CD4-positive, alpha-beta memory T cell (primary cell): ENCODE data around the gene ULK3. TPM values are rescaled to one million over a fixed set of nuclear protein-coding genes. Genes with fewer than 3 reads are reported as not detected.

ENCODE experiments used
- CTCF ChIA-PET: fragments of 350-600 bp; sonication (Branson Sonifier 250); formaldehyde crosslinking; loops from one replicate; lab custom pipeline; 2021; ENCODE audit warnings: inconsistent platforms; ENCODE audit not compliant: partially characterized antibody; lab: Charles Lee
- POLR2A ChIA-PET: fragments of 350-600 bp; sonication (Branson Sonifier 250); formaldehyde crosslinking; loops from one replicate; lab custom pipeline; 2021; ENCODE audit not compliant: partially characterized antibody; lab: Charles Lee
- DNase-seq, 5 donors: peaks; one replicate each; pipeline versions ENCODE4 v3.0.0 to v3.0.0-alpha.2; 2020 to 2022; ENCODE audit warnings: mixed read lengths in 1 of 5
- H3K27ac ChIP-seq: one replicate; pipeline ENCODE4 v1.7.0; 2013; ENCODE audit warnings: low read depth, low read length
- H3K27me3 ChIP-seq: 2 replicates; pipeline ENCODE4 v1.7.0; 2013; ENCODE audit warnings: mild to moderate bottlenecking, low read length, moderate library complexity; ENCODE audit not compliant: insufficient read depth
- H3K36me3 ChIP-seq: 2 replicates; pipeline ENCODE4 v1.7.0; 2013; ENCODE audit warnings: mild to moderate bottlenecking, low read length, moderate library complexity; ENCODE audit not compliant: insufficient read depth
- H3K4me1 ChIP-seq: 2 replicates; pipeline ENCODE4 v1.7.0; 2013; ENCODE audit warnings: mild to moderate bottlenecking, low read length, moderate library complexity; ENCODE audit not compliant: insufficient read depth
- H3K4me3 ChIP-seq, 2 donors: one replicate each; pipeline ENCODE4 v1.7.0; 2013; ENCODE audit warnings: low read length in 2 of 2, mild to moderate bottlenecking in 1 of 2
- H3K9me3 ChIP-seq, 2 donors: one replicate each; pipeline ENCODE4 v1.7.0; 2013; ENCODE audit warnings: low read length in 2 of 2, control low read depth in 1 of 2; ENCODE audit not compliant: control insufficient read depth in 1 of 2
- H3K27ac Mint-ChIP-seq, 7 donors: one replicate each; pipeline ENCODE4 v1.8.0; 2020 to 2021; ENCODE audit warnings: mixed read lengths in 7 of 7, mild to moderate bottlenecking in 6 of 7, inconsistent platforms in 3 of 7, moderate library complexity in 3 of 7
- H3K27me3 Mint-ChIP-seq, 2 donors: one replicate each; pipeline ENCODE4 v1.8.0; 2020 to 2021; ENCODE audit warnings: mixed read lengths in 2 of 2
- H3K36me3 Mint-ChIP-seq, 2 donors: one replicate each; pipeline ENCODE4 v1.8.0; 2020 to 2021; ENCODE audit warnings: mixed read lengths in 2 of 2, inconsistent platforms in 1 of 2, mild to moderate bottlenecking in 1 of 2
- H3K4me1 Mint-ChIP-seq, 4 donors: one replicate each; pipeline ENCODE4 v1.8.0; 2020 to 2021; ENCODE audit warnings: mixed read lengths in 4 of 4, mild to moderate bottlenecking in 1 of 4
- H3K4me3 Mint-ChIP-seq, 8 donors: one replicate each; pipeline ENCODE4 v1.8.0; 2020 to 2021; ENCODE audit warnings: mixed read lengths in 8 of 8, mild to moderate bottlenecking in 7 of 8, moderate library complexity in 6 of 8, inconsistent platforms in 3 of 8
- H3K9me3 Mint-ChIP-seq, 8 donors: one replicate each; pipeline ENCODE4 v1.8.0; 2020 to 2021; ENCODE audit warnings: mixed read lengths in 8 of 8, mild to moderate bottlenecking in 5 of 8, inconsistent platforms in 3 of 8, moderate library complexity in 1 of 8
- intact Hi-C: fragments of 100-400 bp; cut with micrococcal nuclease; formaldehyde crosslinking; loops from one replicate; pipeline ENCODE4 v1.15.1; 2023
- polyA plus RNA-seq, 2 donors: library from polyadenylated mRNA; unstranded; fragments of 300-500 nt; fragmentation: Illumina TruSeq; gene quantifications; one replicate each; pipeline ENCODE4 v1.2.3, GENCODE V29; 2021
- total RNA-seq, 2 experiments: library from RNA; stranded (reverse); gene quantifications; one replicate each; pipeline ENCODE4 v1.2.3, GENCODE V29; 2021

ULK3 gene
- total and polyA plus RNA-seq, 4 experiments from 2014 or later, result 33.6 to 88.3 (median 61.7) TPM

DNA sequence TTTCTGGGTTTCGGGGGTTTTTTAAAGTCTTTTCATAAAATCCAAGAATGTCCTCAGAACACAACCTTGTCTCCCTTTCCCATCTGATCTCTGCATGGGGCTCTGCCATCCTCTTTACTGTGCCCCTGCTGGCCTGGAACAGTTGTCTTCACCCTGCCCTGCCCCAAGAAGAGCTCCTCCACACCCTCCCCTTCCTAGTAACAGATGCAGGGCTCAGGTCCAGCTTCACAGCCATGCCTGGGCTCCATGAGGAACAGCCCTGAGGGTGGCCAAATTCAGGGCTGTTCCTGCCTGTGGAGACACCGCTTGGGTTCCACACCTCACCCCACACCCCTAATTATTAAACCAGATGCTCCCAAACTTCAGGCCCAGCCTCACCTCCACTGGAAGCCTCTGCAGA, 12.9 kb upstream of the ULK3 start:
- Histone ChIP-seq H3K4me3 (no peak overlapping the region), H3K36me3 (peaks cover 35% of the 10 kb centered on the region), H3K27me3 (no peaks in the 10 kb centered on the region), H3K4me1 (peaks cover 32% of the 10 kb centered on the region), H3K27ac (no peak overlapping the region), H3K9me3 (no peaks in the 10 kb centered on the region)
- no peak for DNase-seq
- H3K4me3 Mint-ChIP-seq, result peak overlapping the region in 2 of 8 donors; percentile 25 to 46
- ChIA-PET CTCF (interaction anchor here (0.7 to 2.7 kb wide), 5 partner anchors 14 to 122 kb away, joined by 3 to 11 read pairs (median 3); no protein-coding TSS in a partner anchor), POLR2A (interaction anchor here (0.6 to 3.6 kb wide), 4 partner anchors 9 to 13 kb away, joined by 3 to 20 read pairs (median 3); no protein-coding TSS in a partner anchor)
- H3K9me3 Mint-ChIP-seq, result no peaks in the 10 kb centered on the region
- intact Hi-C loops, result loop anchor here (2.0 kb wide), 1 partner anchor 15 kb away; no protein-coding TSS in a partner anchor
- H3K4me1 Mint-ChIP-seq, result peaks cover 18 to 42% (median 30%) of the 10 kb centered on the region in 4 donors
- H3K27me3 Mint-ChIP-seq, result no peaks in the 10 kb centered on the region
- peak overlapping the region in 4 of 7 donors; percentile 64 to 81 (median 68) for H3K27ac Mint-ChIP-seq
- peaks cover 14 to 49% of the 10 kb centered on the region in 2 donors for H3K36me3 Mint-ChIP-seq

DNA sequence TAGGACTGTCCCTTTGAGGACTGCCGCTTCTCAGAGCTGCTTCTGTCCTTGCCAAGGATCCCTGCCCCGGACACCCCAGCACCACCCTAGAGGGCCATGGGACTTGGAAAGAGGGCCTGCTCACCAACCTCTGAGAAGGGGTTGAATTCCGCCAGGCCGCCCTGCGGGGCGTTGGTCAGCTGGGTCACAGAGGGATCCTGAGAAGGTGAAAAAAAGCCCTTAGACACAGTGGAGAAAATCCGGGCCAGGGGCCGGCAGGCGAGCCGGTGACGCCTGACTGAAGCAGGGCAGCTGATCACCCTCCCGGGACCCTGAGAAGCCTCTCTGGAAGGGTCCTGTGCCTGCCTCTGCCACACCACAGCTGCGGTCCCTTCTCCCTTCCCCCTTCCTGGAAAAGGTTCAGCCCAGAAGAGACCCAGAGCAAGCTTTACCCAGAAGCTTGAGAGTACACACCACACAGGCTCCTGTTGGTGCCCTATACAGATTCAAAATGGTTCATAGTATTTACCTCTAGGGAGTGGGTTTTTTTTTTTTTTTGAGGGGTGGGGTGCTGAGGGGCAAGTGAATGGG, 11.6 kb upstream of the ULK3 start:
- H3K9me3 Mint-ChIP-seq, result no peaks in the 10 kb centered on the region
- H3K36me3 Mint-ChIP-seq, result peaks cover 16 to 58% of the 10 kb centered on the region in 2 donors
- H3K4me1 Mint-ChIP-seq, result peaks cover 16 to 39% (median 28%) of the 10 kb centered on the region in 4 donors
- CTCF ChIA-PET, result interaction anchor here (1.5 to 2.7 kb wide), 3 partner anchors 10 to 47 kb away, joined by 3 to 11 read pairs (median 6); no protein-coding TSS in a partner anchor
- intact Hi-C loops, result no loop called here
- Histone ChIP-seq H3K4me3 (no peak overlapping the region), H3K4me1 (peaks cover 31% of the 10 kb centered on the region), H3K27me3 (no peaks in the 10 kb centered on the region), H3K9me3 (no peaks in the 10 kb centered on the region), H3K27ac (no peak overlapping the region), H3K36me3 (peaks cover 48% of the 10 kb centered on the region)
- no peaks in the 10 kb centered on the region for H3K27me3 Mint-ChIP-seq
- H3K27ac Mint-ChIP-seq, result peak overlapping the region in 1 of 7 donors; percentile 22
- H3K4me3 Mint-ChIP-seq, result no peak overlapping the region
- POLR2A ChIA-PET, result interaction anchor here (1.0 to 1.4 kb wide), 2 partner anchors 9 kb away, joined by 3 read pairs; no protein-coding TSS in a partner anchor
- no peak for DNase-seq

GRCh38 chr15:74851960-74852359, 9.0 kb upstream of the ULK3 start:
- H3K4me1 Mint-ChIP-seq, result peaks cover 4 to 14% (median 11%) of the 10 kb centered on the region in 4 donors
- no peaks in the 10 kb centered on the region for H3K9me3 ChIP-seq
- H3K27ac ChIP-seq, result no peak overlapping the region
- H3K36me3 Mint-ChIP-seq, result peaks cover 30 to 64% of the 10 kb centered on the region in 2 donors
- POLR2A ChIA-PET, result interaction anchor here (0.8 to 1.9 kb wide), 2 partner anchors 12 to 50 kb away, joined by 3 to 4 read pairs; no protein-coding TSS in a partner anchor
- CTCF ChIA-PET, result interaction anchor here (0.9 to 2.9 kb wide), 2 partner anchors 50 to 217 kb away, joined by 3 to 10 read pairs; no protein-coding TSS in a partner anchor
- no peak overlapping the region for H3K4me3 ChIP-seq
- DNase-seq, result no peak
- no peaks in the 10 kb centered on the region for H3K27me3 Mint-ChIP-seq
- H3K9me3 Mint-ChIP-seq, result no peaks in the 10 kb centered on the region
- intact Hi-C loops, result no loop called here
- H3K36me3 ChIP-seq, result peaks cover 68% of the 10 kb centered on the region
- peaks cover 5% of the 10 kb centered on the region for H3K4me1 ChIP-seq
- H3K27me3 ChIP-seq, result no peaks in the 10 kb centered on the region
- peak overlapping the region in 2 of 7 donors; percentile 24 to 57 for H3K27ac Mint-ChIP-seq
- H3K4me3 Mint-ChIP-seq, result no peak overlapping the region

DNA sequence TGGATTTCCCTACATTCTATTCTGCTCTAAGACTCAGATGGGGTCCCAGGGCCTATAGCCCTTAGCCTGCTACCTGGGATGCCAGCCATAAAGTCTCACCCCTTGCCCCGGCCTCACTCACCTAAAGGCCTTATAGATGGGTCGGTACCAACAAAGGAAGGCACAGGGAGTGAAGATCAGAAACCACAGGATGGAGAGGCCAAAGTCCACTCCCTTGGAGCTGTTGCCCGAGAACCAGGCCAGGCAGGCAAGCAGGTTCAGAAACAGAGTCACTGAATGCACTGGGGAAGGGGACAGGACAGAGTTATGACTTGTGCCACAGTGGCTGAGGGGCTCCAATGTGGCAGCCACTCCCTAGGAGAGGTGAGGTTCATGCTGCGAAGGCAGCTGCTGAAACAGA, 7.4 kb upstream of the ULK3 start:
- H3K4me1 ChIP-seq, result peaks cover 10% of the 10 kb centered on the region
- Mint-ChIP-seq H3K27ac (peak overlapping the region in 3 of 7 donors; percentile 6 to 35 (median 24)), H3K4me3 (no peak overlapping the region), H3K36me3 (peaks cover 33 to 62% of the 10 kb centered on the region in 2 donors), H3K27me3 (no peaks in the 10 kb centered on the region), H3K9me3 (no peaks in the 10 kb centered on the region), H3K4me1 (peaks cover 8 to 17% (median 13%) of the 10 kb centered on the region in 4 donors)
- H3K36me3 ChIP-seq, result peaks cover 68% of the 10 kb centered on the region
- POLR2A ChIA-PET, result no interaction called here
- H3K4me3 ChIP-seq, result no peak overlapping the region
- no peaks in the 10 kb centered on the region for H3K9me3 ChIP-seq
- intact Hi-C loops, result no loop called here
- no peak overlapping the region for H3K27ac ChIP-seq
- no peaks in the 10 kb centered on the region for H3K27me3 ChIP-seq
- CTCF ChIA-PET, result interaction anchor here (1.2 to 2.9 kb wide), 2 partner anchors 51 to 214 kb away, joined by 3 to 10 read pairs; no protein-coding TSS in a partner anchor
- no peak for DNase-seq

- ChIA-PET CTCF (interaction anchor here (1.3 to 1.7 kb wide), 3 partner anchors 22 to 76 kb away, joined by 4 to 9 read pairs (median 5); no protein-coding TSS in a partner anchor), POLR2A (interaction anchor here (0.5 to 7.9 kb wide), 7 partner anchors 9 to 59 kb away, joined by 3 to 106 read pairs (median 6); partner anchors contain the start of genes FAM219B and SCAMP2)
- Mint-ChIP-seq H3K27ac (peak overlapping the region in 6 of 7 donors; percentile 35 to 68 (median 46)), H3K4me3 (no peak overlapping the region), H3K9me3 (no peaks in the 10 kb centered on the region), H3K27me3 (no peaks in the 10 kb centered on the region), H3K4me1 (peaks cover 23 to 40% (median 31%) of the 10 kb centered on the region in 4 donors), H3K36me3 (peaks cover 32 to 59% of the 10 kb centered on the region in 2 donors)
- H3K27ac ChIP-seq, result no peak overlapping the region
- intact Hi-C loops, result no loop called here
- no peaks in the 10 kb centered on the region for H3K27me3 ChIP-seq
- H3K36me3 ChIP-seq, result peaks cover 48% of the 10 kb centered on the region
- peaks cover 34% of the 10 kb centered on the region for H3K4me1 ChIP-seq
- no peak for DNase-seq
- no peaks in the 10 kb centered on the region for H3K9me3 ChIP-seq
- no peak overlapping the region for H3K4me3 ChIP-seq
Observed at GRCh38 chr15:74847432-74847831, 4.5 kb upstream of the ULK3 start.

DNA sequence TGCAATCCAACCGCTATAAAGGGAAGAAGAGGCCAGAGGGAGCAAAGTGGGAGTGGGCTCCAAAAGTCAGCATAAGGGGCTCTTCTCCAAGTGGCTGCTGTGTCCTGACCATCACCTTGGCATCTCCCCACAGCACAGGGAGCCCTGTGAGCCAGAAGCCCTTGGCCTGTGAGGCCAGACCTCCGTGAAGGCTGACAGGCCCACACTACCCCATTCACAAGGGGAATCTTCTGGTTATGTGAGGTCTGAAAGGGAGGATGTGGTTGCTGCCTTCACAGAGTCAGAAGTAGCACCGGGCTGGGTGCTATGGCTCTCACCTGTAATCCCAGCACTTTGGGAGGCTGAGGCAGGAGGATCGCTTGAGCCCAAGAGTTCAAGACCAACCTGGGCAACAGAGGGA, 2.6 kb upstream of the ULK3 start:
- peaks cover 37 to 57% (median 46%) of the 10 kb centered on the region in 4 donors for H3K4me1 Mint-ChIP-seq
- intact Hi-C loops, result loop anchor here (1.0 kb wide), 3 partner anchors 28 to 61 kb away; partner anchors contain the start of genes FAM219B and SCAMP2
- Histone ChIP-seq H3K4me3 (peak overlapping the region in 1 of 2 donors; percentile 49), H3K27ac (peak overlapping the region; percentile 77), H3K27me3 (no peaks in the 10 kb centered on the region), H3K36me3 (peaks cover 30% of the 10 kb centered on the region), H3K4me1 (peaks cover 52% of the 10 kb centered on the region), H3K9me3 (no peaks in the 10 kb centered on the region)
- H3K27ac Mint-ChIP-seq, result peak overlapping the region; percentile 72 to 95 (median 91)
- ChIA-PET CTCF (interaction anchor here (0.9 to 7.3 kb wide), 9 partner anchors 13 to 109 kb away, joined by 3 to 136 read pairs (median 10); partner anchors contain the start of gene FAM219B), POLR2A (interaction anchor here (0.6 to 7.9 kb wide), 11 partner anchors 8 to 63 kb away, joined by 3 to 106 read pairs (median 16); partner anchors contain the start of genes CSK, FAM219B and SCAMP2)
- peak overlapping the region; percentile 26 to 92 (median 76) for H3K4me3 Mint-ChIP-seq
- DNase-seq, result peak in 2 of 5 donors; percentile 28 to 30
- H3K9me3 Mint-ChIP-seq, result no peaks in the 10 kb centered on the region
- no peaks in the 10 kb centered on the region for H3K27me3 Mint-ChIP-seq
- H3K36me3 Mint-ChIP-seq, result peaks cover 23 to 49% of the 10 kb centered on the region in 2 donors
